Peyer's patch (tissue), 4 donors: ENCODE data around the gene PIGR.

Experiments used
- POLR2A ChIP-seq, 2 donors: fragments of 450-650 bp; IDR thresholded peaks; one replicate each; pipeline ENCODE4 v1.5.1; 2017; ENCODE audit warnings: antibody characterized with exemption in 2 of 2, mild to moderate bottlenecking in 2 of 2, moderate library complexity in 2 of 2
- TF ChIP-seq, protein P1 (sequence below), 6 experiments: fragments of 450-650 bp in 4 of 6; fragments of 200-600 bp in 2 of 6; sonication (generic) in 1 of 6; IDR thresholded peaks; one replicate each; pipeline ENCODE4 v1.5.1; 2017 to 2019; ENCODE audit warnings: antibody characterized with exemption in 6 of 6, mild to moderate bottlenecking in 3 of 6, moderate library complexity in 1 of 6

DNA sequence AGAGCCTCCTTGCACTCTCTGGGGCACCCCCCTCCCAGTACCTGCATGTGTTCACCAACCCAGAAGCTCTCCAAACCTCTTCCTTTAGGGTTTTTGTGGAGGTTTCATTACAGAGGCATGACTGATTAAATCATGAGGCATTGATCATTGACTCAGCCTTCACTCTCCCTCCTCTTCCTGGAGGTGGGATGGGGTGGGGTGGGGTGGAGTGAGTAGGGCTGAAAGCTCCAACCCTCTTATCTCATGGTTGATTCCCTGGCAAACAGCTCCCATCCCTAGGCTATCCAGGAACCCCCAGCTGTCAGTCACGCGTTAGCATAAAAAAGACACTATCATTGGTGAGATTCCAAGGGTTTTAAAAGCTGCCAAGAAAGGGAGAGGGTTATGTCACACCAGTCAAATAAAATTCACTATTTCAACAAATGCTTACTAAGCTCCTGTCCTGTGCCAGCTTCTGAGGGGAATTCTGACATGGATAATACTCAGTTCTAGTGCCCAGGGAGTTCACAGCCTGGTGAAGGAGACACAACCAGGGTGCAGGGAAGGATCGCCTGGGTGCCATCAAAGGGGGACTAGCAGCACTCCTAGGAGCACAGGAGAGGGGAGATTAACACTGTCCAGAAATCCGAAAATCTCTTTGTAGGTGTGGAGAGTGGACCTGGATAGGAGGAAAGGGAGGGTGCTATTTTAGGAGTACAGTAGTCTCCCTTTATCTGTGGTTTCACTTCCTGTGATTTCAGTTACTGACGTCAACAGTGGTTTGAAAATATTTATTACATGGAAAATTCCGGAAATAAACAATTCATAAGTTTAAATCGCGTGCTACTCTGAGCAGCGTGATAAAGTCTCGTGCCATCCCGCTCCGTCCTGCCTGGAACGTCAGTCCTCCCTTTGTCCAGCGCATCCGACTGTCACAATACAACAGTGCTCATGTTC lies 55.9 kb downstream of the PIGR start:
- TF ChIP-seq, protein P1, sequence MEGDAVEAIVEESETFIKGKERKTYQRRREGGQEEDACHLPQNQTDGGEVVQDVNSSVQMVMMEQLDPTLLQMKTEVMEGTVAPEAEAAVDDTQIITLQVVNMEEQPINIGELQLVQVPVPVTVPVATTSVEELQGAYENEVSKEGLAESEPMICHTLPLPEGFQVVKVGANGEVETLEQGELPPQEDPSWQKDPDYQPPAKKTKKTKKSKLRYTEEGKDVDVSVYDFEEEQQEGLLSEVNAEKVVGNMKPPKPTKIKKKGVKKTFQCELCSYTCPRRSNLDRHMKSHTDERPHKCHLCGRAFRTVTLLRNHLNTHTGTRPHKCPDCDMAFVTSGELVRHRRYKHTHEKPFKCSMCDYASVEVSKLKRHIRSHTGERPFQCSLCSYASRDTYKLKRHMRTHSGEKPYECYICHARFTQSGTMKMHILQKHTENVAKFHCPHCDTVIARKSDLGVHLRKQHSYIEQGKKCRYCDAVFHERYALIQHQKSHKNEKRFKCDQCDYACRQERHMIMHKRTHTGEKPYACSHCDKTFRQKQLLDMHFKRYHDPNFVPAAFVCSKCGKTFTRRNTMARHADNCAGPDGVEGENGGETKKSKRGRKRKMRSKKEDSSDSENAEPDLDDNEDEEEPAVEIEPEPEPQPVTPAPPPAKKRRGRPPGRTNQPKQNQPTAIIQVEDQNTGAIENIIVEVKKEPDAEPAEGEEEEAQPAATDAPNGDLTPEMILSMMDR (IDR thresholded peaks at IDR 0.05), result no peak
- no peak for TF ChIP-seq POLR2A (IDR thresholded peaks at IDR 0.05)
